NCI-H1105 (cell line): ENCODE results near the gene TTC5.
"Not testable (repeated sequence)": the region's sequence is repeated elsewhere in the genome, so short reads cannot be mapped to it uniquely, and the experiment has no call there.

ENCODE experiments used
- DNase-seq: peaks from one replicate; lab custom pipeline; 2025; lab: John Stamatoyannopoulos, UW

TTC5 gene

DNA sequence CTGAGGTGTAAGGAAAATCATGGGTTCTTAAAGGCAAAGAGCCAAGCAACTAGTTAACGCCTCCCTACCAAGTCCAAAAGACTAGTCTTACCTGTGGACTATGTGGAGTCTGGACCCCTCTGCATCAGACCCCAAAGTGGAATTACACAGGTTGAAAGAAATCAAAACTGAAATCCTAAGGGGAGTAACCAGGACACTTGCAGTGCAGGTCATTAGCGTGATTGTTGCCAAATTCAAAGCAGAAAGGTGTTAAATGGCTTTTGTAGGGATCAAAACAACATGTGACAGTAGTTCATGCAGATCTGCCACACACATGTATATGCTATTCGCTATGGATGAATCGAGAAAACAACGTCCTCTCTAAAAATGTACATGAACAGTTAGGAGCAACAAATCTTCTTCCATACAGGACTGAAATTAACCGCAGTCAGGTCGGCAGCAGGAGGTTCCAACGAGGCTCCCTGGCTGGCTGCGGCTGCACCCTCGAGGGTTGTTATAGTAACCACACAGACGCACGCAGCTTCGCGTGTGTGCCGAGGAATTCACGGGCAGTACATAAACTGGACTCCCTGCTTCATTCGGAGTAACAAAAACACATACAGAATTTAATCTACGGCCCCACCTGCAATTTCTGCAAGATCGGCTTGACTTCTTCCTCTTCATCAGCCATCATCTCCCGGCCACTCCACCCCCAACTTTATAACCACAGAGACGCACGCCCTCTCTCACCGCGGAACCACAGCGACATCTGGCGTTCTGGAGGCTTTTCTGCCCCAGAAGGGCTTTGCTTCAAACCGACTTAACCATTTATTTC, at the start of gene TTC5:
Gene TTC5 (minus strand): TSS at position 687 of the 814 bp plus-strand sequence. CDS start 14 bp downstream, at position 673.
- peak; percentile 76 for DNase-seq

DNA sequence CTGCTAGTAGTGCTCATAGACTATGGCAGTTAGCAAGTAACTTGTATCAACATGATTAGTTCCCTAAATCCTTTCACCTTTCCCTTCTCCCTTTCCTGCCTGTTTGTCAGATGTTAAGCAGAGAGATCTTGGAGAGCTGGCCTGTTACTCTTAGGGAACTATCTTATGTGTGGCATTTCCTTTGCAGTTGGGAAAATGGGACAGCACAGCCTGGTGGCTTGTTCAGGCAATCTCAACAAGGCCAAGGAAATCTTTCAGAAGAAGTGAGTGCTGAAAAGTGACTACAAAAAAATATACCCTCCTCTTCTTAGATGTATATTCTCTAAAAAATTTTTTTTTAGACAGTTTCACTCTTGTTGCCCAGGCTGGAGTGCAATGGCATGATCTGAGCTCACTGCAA, 45.1 kb upstream of the TTC5 start:
- no peak for DNase-seq

DNA sequence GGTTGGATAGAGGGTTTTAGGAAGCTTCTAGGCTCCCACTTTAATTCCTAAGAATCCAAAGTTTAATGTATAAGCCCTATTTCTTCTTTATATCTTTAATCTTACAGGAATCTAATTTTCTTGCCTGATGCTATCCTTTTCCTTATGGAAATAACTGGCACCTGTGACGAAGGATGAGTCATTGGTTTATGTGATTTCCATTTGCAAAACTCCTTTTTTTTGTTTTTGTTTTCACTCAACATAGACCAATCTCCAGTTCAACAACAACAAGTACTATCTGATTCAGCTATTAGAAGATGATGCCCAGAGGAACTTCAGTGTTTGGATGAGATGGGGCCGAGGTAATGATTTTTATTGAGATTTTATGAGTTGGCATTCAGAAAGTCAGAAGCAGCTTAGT, 44.5 kb upstream of the TTC5 start:
- DNase-seq, result no peak

- DNase-seq, result no peak
Measured at GRCh38 chr14:20347747-20348146, 42.0 kb upstream of the TTC5 start.

- DNase-seq, result no peak
Measured at GRCh38 chr14:20346713-20347112, 41.0 kb upstream of the TTC5 start.

GRCh38 chr14:20345366-20345765, 39.6 kb upstream of the TTC5 start:
- DNase-seq, result no peak

- no peak for DNase-seq
Measured at GRCh38 chr14:20343862-20344220, 38.1 kb upstream of the TTC5 start.

GRCh38 chr14:20343092-20343861, 37.5 kb upstream of the TTC5 start, which contains the start of gene PARP2:
Gene PARP2 (plus strand): TSS chr14:20343635. CDS start chr14:20343642, 7 bp downstream.
- DNase-seq, result peak; percentile 100

GRCh38 chr14:20341646-20342045, 35.9 kb upstream of the TTC5 start:
- DNase-seq, result no peak

- DNase-seq, result not testable (repeated sequence)
Measured at GRCh38 chr14:20341032-20341431, 35.3 kb upstream of the TTC5 start.

DNA sequence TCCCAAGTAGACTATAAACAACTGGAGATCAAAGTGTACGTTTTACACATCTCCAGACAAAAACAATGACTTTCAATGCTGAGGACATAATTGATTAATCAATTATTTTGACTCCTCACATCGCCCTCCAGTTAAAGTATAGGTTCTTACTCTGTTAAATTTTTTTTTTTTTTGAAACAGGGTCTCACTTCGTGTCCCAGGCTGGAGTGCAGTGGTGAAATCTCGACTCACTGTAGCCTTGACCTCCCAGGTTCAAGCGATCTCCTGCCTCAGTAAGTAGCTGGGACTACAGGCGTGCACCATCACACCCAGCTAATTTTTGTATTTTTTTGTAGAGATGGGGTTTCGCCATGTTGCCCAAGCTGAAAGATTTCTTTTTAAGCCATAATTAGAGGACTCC, 28.3 kb upstream of the TTC5 start:
- DNase-seq, result no peak

DNA sequence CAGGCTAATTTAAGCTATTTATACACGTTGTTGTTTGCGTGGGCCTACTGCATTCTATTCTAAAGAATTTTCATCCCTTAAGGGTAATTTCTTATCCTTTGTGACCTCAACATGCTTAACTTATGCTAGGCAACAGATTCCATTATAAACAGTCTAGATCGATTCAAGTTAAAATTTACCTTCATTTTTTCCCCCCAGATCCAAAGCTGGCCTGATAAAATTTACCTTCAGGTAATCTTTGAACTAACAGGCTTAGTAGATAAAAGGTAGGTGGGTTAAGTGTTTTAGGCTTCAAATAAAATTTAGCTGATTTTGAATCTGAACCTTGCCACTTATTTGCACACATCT, 27.7 kb upstream of the TTC5 start:
- no peak for DNase-seq

DNA sequence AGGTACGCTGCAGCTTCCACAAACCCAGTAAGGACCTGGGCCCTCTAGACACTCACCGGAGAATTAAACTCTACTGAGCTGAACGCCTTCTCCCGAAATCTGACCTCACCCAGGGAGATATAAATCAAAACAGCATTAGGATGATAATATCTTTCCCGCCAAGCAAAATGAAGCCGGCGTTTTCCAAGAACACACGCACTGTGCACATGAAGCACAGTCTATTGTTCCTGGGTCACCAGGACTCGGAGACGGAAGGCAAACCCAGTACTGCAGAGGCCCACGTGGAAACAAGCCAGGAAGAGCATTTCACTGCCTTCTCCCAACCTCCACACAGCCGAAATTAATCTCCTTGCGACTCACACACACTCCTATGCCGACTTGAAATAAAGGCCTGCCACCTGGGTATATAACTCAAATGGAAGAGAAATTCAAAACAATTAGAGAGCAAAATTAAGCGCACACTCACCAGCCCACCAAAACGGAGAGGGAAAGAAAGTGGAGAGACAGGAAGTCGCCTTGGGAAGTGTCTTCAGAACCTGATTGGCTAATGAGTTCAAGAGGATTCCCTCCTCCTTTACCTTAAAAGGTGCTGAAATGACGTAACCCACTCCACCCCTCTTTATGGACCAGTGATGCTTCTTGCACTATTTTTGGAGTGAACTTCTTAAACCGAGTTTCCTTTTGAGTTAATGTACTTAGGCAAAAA, 27.2 kb upstream of the TTC5 start, which contains the start of gene CCNB1IP1:
Gene CCNB1IP1 (minus strand): TSS at position 492 of the 706 bp plus-strand sequence. CDS start 16,756 bp downstream, outside the sequence.
- DNase-seq, result peak; percentile 85

- DNase-seq, result no peak
Measured at GRCh38 chr14:20332431-20332787, 26.7 kb upstream of the TTC5 start.

- DNase-seq, result no peak
Measured at GRCh38 chr14:20331053-20331613, 25.4 kb upstream of the TTC5 start.

- DNase-seq, result no peak
Measured at GRCh38 chr14:20329355-20329754, 23.6 kb upstream of the TTC5 start.

GRCh38 chr14:20328705-20329104, 23.0 kb upstream of the TTC5 start:
- no peak for DNase-seq

GRCh38 chr14:20327005-20327869, 21.5 kb upstream of the TTC5 start:
- peak; percentile 47 for DNase-seq

DNA sequence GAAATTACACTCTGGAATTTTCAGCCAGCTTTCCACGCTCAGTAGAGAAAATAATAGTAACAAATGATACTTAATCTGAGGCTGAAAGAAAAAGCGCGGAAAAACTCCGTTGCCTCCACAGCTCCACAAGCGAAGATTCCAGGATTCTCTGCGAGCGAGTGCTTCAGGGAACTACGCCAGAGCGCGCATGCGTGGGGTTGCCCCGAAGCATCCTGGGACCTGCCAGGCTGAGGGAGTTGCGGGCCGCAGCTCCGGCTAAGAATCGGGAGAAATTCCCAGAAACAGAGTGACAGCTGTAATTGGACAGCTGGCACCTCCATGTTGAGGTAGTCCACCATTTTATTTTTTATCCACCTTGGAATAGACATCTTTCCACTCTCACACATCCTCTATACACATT, 12.0 kb upstream of the TTC5 start:
- no peak for DNase-seq

DNA sequence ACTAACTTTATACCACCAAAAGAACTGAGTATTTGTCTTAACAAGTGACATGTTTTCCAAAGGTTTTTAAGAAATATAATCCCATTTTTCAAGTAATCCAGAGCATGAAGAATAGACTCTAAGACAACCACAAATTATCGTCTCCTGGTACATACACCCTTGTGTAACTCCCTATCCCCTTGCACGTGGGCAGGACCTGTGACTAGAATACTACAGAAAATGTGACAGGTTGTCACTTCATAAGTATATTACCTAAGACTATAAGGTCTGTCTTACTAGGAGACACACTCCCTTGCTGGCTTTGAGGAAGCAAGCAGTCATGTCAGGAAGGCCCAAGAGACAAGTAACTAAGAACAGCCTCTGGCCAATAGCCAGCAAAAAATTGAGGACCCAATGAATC, 8.3 kb upstream of the TTC5 start:
- DNase-seq, result no peak

DNA sequence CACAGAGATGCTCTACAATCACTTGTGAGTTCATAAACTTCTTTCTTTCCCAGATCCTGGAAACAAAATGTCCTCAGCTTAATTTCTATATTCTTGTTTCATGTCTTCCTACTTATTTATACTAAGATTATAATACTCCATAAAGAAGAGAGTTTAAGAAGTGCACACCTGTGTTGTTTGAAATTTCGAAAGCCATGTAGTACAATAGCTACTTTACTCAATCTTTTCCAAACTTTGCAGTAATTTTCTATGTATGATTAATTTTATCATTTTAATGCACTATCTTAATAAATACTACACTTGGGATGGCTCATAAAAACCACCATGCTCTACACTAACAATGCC, 300 bp upstream of the TTC5 start:
- DNase-seq, result no peak
